Glutamatergic neuron (in vitro differentiated cells): ENCODE data around the gene DGKG. TPM values are rescaled to one million over a fixed set of nuclear protein-coding genes. Genes with fewer than 3 reads are reported as not detected.

Source experiments
- DNase-seq: peaks from one replicate; pipeline ENCODE4 v3.0.0; 2022
- H3K27ac Mint-ChIP-seq: one replicate; pipeline ENCODE4 v1.8.0; 2020; ENCODE audit warnings: mild to moderate bottlenecking, mixed read lengths, inconsistent platforms; ENCODE audit not compliant: unreplicated experiment
- H3K27me3 Mint-ChIP-seq: one replicate; pipeline ENCODE4 v1.8.0; 2020; ENCODE audit warnings: mild to moderate bottlenecking, moderate library complexity, mixed read lengths, inconsistent platforms; ENCODE audit not compliant: unreplicated experiment
- H3K36me3 Mint-ChIP-seq: one replicate; pipeline ENCODE4 v1.8.0; 2020; ENCODE audit warnings: mild to moderate bottlenecking, mixed read lengths, inconsistent platforms; ENCODE audit not compliant: unreplicated experiment
- H3K4me1 Mint-ChIP-seq: one replicate; pipeline ENCODE4 v1.8.0; 2020; ENCODE audit warnings: mild to moderate bottlenecking, low read depth, mixed read lengths, inconsistent platforms; ENCODE audit not compliant: unreplicated experiment
- H3K4me3 Mint-ChIP-seq: one replicate; pipeline ENCODE4 v1.8.0; 2020; ENCODE audit warnings: mild to moderate bottlenecking, mixed read lengths, inconsistent platforms; ENCODE audit not compliant: unreplicated experiment
- H3K9me3 Mint-ChIP-seq: one replicate; pipeline ENCODE4 v1.8.0; 2020; ENCODE audit warnings: mild to moderate bottlenecking, moderate library complexity, mixed read lengths, inconsistent platforms; ENCODE audit not compliant: unreplicated experiment
- total RNA-seq: library from RNA; stranded (reverse); fragmentation: NEBNext Ultra II Directional; extraction: Animal tissue kit (Norgen Biotek cat#: 25700); gene quantifications from one replicate; pipeline ENCODE4 v1.2.1, GENCODE V29; 2021; ENCODE audit not compliant: unreplicated experiment
- TF ChIP-seq, protein P1 (sequence below): fragments of 200-600 bp; sonication (generic); IDR thresholded peaks from one replicate; pipeline ENCODE4 v1.5.0; 2021; ENCODE audit not compliant: partially characterized antibody, unreplicated experiment

Gene DGKG
- total RNA-seq, 1 donor from 2014 or later = 24.1 TPM

DNA sequence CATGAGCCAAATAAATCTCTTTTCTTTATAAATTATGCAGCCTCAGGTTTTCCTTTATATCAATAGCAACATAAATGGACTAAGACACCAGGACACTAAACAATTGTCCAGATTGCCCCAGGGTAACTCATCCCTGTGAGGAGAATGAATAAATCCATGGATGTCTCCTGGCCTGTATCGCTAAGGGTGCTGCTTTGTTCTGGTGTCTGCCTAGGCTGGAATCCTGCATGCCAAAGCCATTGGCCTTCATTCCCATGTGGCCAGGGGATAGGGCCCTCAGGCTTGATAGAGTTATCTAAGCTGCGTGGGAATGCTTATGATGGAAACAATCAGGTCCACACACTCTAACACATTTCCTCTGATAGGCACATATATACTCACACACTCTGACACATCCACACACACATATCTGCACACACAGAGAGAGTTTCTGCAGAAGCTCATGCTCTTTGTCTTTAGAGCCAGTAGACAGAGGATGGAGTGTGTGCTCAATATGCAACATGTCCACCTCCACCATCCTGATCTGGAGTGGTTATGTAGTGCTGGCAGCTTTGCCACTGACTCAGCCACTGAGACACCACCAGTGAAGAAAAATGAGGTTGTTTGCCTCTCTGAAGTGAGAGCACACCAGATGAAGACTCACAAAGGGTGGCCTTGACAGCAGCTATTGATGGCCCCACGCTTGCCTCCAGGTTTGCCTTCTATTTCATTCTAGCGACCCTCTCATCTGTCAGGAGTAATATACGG is 24.0 kb upstream of the DGKG start:
- Mint-ChIP-seq H3K4me3 (no peak overlapping the region), H3K27ac (no peak overlapping the region), H3K4me1 (no peaks in the 10 kb centered on the region), H3K27me3 (no peaks in the 10 kb centered on the region), H3K36me3 (no peaks in the 10 kb centered on the region), H3K9me3 (peaks cover 1% of the 10 kb centered on the region)
- no peak for DNase-seq
- TF ChIP-seq, protein P1, sequence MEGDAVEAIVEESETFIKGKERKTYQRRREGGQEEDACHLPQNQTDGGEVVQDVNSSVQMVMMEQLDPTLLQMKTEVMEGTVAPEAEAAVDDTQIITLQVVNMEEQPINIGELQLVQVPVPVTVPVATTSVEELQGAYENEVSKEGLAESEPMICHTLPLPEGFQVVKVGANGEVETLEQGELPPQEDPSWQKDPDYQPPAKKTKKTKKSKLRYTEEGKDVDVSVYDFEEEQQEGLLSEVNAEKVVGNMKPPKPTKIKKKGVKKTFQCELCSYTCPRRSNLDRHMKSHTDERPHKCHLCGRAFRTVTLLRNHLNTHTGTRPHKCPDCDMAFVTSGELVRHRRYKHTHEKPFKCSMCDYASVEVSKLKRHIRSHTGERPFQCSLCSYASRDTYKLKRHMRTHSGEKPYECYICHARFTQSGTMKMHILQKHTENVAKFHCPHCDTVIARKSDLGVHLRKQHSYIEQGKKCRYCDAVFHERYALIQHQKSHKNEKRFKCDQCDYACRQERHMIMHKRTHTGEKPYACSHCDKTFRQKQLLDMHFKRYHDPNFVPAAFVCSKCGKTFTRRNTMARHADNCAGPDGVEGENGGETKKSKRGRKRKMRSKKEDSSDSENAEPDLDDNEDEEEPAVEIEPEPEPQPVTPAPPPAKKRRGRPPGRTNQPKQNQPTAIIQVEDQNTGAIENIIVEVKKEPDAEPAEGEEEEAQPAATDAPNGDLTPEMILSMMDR = no peak

DNA sequence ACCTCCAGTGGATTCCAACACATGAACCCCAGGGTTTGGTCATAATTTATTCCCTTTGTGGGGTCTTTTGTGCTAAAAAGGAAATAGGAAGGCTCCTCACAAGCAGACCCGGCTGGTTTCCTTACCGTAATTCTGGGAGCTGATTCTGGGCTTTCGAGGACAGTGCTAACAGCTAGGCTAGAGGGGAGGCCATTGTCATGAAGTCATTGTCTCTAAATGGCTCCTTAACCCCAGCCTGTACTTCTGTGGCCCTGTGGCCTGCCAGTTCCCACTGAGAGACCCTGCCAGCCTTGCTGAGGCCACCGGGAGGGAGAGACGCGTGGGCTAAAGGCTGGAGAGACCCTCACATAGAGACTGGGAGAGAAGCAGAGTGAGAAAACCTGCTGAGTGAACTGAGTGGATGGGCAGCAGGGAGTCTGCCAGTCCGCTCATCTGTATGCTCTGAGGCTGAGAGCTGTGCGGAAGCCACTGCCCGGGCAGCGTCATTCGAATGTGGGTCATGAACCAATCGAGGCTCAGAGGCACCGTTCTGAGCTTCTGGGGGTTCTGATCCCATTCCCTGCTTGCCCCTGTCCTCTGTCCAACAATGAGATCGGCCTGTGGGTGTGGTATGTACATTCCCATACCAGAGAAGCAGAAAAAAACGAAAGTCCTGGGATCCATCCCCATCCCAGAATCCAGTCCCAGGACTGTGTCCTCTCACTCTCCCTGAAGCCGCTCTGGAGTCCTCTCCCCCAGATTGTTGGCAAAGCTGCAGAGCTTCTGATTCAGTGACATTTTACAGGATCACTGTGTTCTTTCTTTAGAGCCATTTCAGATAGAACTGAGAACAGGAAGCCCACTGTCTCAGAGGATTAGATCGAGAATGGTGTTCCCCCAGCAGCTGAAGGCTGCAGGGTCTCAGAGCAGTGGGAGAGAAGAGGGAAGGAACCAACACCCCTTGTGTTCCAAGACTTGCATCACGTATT is 21.3 kb upstream of the DGKG start:
- no peak overlapping the region for H3K27ac Mint-ChIP-seq
- peaks cover 5% of the 10 kb centered on the region for H3K9me3 Mint-ChIP-seq
- no peak overlapping the region for H3K4me3 Mint-ChIP-seq
- peaks cover 3% of the 10 kb centered on the region for H3K36me3 Mint-ChIP-seq
- TF ChIP-seq, protein P1 = no peak
- H3K4me1 Mint-ChIP-seq = no peaks in the 10 kb centered on the region
- H3K27me3 Mint-ChIP-seq = no peaks in the 10 kb centered on the region
- no peak for DNase-seq

DNA sequence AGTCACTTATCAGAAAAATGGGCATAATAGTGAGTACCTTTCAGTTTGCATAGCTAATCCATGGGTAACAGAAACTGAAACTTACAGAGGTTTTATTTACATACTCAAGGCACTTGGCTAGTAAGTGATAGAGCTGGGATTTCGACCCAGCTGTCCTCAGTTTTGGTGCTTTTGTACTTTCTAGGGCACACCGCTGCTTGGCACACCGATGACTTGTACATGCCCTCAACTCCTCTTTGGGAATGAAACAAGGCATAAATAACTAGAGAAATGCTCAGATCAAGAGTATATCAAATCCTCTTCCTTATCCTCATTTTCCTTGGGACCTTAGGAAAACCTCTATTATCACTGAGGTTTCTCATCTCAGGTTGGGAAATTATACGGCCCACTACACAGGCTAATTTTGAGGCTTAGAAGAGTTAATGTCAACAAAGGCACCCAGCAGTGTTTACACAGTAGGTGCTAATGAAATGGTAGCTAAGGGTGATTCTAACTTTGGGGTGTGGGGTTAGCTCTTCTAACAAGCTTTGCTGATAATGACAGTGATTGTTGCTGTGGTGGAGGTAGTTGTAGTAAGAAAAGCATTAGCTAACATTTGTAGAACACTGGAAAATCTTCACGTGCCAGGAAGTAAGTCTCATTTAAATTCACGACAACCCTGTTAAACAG is 20.3 kb upstream of the DGKG start:
- peaks cover 3% of the 10 kb centered on the region for H3K9me3 Mint-ChIP-seq
- no peak for DNase-seq
- TF ChIP-seq, protein P1 = no peak
- no peaks in the 10 kb centered on the region for H3K4me1 Mint-ChIP-seq
- H3K27ac Mint-ChIP-seq = no peak overlapping the region
- no peaks in the 10 kb centered on the region for H3K27me3 Mint-ChIP-seq
- peaks cover 4% of the 10 kb centered on the region for H3K36me3 Mint-ChIP-seq
- no peak overlapping the region for H3K4me3 Mint-ChIP-seq

DNA sequence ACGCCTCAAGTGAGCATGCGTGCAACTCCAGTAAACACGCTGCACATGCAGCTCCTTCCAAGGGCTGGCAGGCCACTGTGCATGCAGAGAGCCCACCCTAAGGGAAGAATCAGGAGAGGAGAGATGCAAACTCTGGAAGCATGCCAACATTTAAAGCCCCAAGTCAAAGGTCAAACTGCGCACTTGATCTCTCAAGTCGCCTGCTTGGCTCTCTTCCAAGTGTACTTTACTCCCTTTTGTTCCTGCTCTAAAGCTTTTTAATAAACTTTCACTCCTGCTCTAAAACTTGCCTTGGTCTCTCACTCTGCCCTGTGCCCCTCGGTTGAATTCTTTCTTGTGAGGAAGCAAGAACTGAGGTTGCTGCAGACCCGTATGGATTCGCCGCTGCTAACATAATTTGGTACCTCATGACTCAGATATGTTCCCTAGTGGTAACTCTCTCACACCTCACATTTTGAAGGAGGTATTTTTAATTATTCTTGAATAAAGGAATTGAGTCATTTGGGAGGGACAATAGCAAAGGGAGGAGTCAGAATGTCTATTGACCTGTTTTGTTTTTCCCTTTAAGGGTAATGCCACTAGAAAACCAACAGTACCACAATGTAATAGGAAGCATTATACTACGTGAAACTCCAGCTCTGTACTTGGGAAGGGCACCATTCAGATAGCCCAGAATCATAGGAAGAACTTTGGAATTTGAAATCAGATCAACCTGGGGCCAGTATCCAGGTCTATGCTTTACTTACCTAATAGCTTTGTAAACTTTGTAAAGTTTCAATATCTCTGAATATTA is 19.6 kb upstream of the DGKG start:
- H3K27ac Mint-ChIP-seq = no peak overlapping the region
- H3K4me1 Mint-ChIP-seq = no peaks in the 10 kb centered on the region
- TF ChIP-seq, protein P1 = no peak
- peaks cover 4% of the 10 kb centered on the region for H3K36me3 Mint-ChIP-seq
- no peaks in the 10 kb centered on the region for H3K27me3 Mint-ChIP-seq
- H3K4me3 Mint-ChIP-seq = no peak overlapping the region
- H3K9me3 Mint-ChIP-seq = peaks cover 3% of the 10 kb centered on the region
- DNase-seq = no peak
